Lower leg skin (tissue), 4 donors: ENCODE measurements around the gene MAGI3. TPM values are rescaled to one million over a fixed set of nuclear protein-coding genes. Genes with fewer than 3 reads are reported as not detected.

Experiments used
- DNase-seq, 2 donors: peaks; one replicate each; pipeline ENCODE4 v3.0.0-alpha.2; 2019; ENCODE audit warnings: low spot score in 2 of 2
- H3K4me3 ChIP-seq: fragments of 200-600 bp; sonication (generic); 2 replicates; pipeline ENCODE4 v1.5.1; 2017; ENCODE audit warnings: mild to moderate bottlenecking, low read depth; ENCODE audit not compliant: poor library complexity, severe bottlenecking
- POLR2A ChIP-seq, 2 donors: fragments of 450-650 bp; IDR thresholded peaks; one replicate each; pipeline ENCODE4 v1.6.1; 2016 to 2017; ENCODE audit warnings: antibody characterized with exemption in 2 of 2, mild to moderate bottlenecking in 1 of 2, moderate library complexity in 1 of 2
- WGBS, 2 donors: methylation state at CpG; one replicate each; pipeline ENCODE4 v1.1.5; 2018; 5-methylcytosine and 5-hydroxymethylcytosine counted together
- intact Hi-C: fragments of 100-400 bp; cut with DNase I; formaldehyde crosslinking; loops from one replicate; pipeline ENCODE4 v1.15.0; 2023; ENCODE audit warnings: low total_unique reads
- total RNA-seq, 4 donors: library from RNA; depleted of rRNA; stranded (reverse); fragments of >200 nt; gene quantifications; one replicate each; pipeline ENCODE4 v1.1.0, GENCODE V29; 2016
- TF ChIP-seq, protein P1 (sequence below), 3 donors: fragments of 450-650 bp; IDR thresholded peaks; one replicate each; pipeline ENCODE4 v1.5.1; 2016; ENCODE audit warnings: antibody characterized with exemption in 3 of 3, mild to moderate bottlenecking in 3 of 3, moderate library complexity in 2 of 3

Gene MAGI3
- total RNA-seq, 4 donors from 2014 or later = 6.8 to 14.2 (median 10.3) TPM

DNA sequence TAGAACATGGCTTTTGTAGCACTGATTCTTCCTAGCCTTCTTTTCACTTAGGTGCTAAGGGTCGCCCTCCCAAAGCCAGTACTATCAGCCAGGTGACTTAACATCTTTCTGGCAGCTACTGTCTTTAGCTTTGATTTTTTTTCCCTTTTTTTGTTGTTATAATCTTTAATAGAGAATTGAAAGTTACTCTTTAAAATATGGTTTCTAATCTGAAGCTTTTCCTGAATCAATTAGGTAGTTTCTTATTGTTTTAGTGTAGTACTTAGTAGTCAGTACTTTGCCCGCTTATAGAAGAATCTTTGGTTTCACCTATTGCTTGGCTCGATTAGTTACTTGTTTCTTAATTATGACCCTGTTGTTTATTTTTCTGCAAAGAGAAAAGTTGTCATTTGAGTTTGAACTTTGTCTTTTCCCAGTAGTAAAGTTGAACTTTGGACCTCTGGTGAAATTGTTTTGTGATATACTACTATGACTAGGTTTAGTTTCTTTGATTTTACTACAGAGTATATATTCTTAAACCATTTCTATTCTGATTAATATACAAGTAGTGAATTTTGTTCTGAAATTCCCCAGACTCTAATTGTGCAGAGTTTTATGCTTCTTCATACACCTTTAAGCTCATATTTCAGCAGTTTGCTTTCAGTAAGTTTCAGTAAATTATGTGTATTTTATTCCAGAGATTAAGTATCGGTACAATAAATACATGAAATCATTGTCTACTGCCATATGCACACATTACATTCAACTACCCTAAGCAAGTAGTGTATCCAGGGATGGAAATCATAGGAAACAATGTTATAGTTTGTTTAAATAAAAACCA, 3.9 kb downstream of the MAGI3 start:
- no peak for DNase-seq
- 69 to 79% methylated on average over 4 of the region's 4 CpGs for WGBS, 2 donors
- no peak overlapping the region for H3K4me3 ChIP-seq
- intact Hi-C loops = no loop called here
- TF ChIP-seq, protein P1, sequence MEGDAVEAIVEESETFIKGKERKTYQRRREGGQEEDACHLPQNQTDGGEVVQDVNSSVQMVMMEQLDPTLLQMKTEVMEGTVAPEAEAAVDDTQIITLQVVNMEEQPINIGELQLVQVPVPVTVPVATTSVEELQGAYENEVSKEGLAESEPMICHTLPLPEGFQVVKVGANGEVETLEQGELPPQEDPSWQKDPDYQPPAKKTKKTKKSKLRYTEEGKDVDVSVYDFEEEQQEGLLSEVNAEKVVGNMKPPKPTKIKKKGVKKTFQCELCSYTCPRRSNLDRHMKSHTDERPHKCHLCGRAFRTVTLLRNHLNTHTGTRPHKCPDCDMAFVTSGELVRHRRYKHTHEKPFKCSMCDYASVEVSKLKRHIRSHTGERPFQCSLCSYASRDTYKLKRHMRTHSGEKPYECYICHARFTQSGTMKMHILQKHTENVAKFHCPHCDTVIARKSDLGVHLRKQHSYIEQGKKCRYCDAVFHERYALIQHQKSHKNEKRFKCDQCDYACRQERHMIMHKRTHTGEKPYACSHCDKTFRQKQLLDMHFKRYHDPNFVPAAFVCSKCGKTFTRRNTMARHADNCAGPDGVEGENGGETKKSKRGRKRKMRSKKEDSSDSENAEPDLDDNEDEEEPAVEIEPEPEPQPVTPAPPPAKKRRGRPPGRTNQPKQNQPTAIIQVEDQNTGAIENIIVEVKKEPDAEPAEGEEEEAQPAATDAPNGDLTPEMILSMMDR (IDR thresholded peaks at IDR 0.05) = no peak
- TF ChIP-seq POLR2A (IDR thresholded peaks at IDR 0.05) = no peak

DNA sequence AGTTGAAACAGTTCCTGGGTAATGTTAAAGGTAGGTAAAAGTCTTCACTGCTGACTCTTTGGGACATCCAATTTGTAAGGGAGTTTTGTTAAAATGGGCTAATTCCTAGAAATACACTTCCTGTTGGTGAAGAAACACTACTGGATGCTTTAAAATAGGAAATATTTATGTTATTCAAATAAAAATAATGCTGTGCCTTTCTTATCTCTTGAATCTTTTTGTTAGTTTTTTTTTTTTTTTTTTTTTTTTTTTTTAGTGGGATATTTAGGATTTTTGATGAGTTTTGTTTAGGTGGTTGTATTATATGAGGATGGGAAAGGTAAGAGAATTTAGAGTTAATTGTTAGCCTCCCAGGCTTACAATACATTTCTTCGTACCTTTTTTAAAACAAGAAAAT, 4.5 kb downstream of the MAGI3 start:
- intact Hi-C loops = no loop called here
- WGBS, 2 donors = 84 to 87% methylated on average over 1 of the region's 1 CpG
- H3K4me3 ChIP-seq = no peak overlapping the region
- no peak for DNase-seq
- no peak for TF ChIP-seq POLR2A (IDR thresholded peaks at IDR 0.05)
- TF ChIP-seq, protein P1 (IDR thresholded peaks at IDR 0.05) = no peak

DNA sequence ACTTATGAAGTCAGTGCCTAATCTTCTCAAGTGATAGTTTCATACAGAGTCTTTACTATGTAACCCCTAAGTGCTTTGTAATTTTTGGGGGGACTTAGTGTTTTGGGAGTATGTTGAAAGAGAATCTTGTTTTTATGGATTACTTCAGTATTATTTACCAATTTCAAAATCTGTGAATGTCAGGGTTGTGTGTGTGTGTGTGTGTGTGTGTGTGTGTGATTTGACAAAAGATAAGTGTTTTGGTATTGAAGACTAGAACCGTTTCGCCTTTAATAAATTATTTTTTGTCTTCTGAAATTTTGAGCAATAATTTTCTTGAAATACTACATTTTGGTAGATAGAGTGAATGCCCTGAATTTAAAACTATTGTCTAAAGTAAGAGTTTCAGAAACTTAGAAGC, 5.8 kb downstream of the MAGI3 start:
- no peak for DNase-seq
- TF ChIP-seq, protein P1 (IDR thresholded peaks at IDR 0.05) = no peak
- TF ChIP-seq POLR2A (IDR thresholded peaks at IDR 0.05) = no peak
- 38 to 89% methylated on average over 2 of the region's 2 CpGs for WGBS, 2 donors
- no peak overlapping the region for H3K4me3 ChIP-seq
- intact Hi-C loops = no loop called here

DNA sequence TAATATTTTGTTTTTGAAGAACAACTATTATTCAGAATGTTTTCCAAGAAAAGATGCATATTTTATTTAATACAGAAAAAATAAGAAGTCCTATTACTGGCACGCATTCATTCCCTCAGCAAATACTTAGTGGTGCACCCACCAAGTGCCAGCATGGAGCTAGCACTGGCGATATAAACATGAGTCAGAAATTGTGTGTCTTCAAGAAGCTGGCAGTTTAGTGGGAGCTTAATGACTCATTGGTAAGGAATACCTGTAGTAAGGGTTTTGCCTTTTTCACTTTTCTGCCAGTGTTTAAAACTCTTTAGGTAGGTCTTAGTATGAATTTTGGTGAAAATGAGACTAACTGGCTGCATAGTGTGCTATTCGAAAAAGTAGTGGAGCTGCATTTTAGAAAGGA, 6.3 kb downstream of the MAGI3 start:
- WGBS, 2 donors = 52 to 60% methylated on average over 3 of the region's 3 CpGs
- no peak overlapping the region for H3K4me3 ChIP-seq
- DNase-seq = no peak
- intact Hi-C loops = no loop called here
- TF ChIP-seq, protein P1 (IDR thresholded peaks at IDR 0.05) = no peak
- no peak for TF ChIP-seq POLR2A (IDR thresholded peaks at IDR 0.05)

DNA sequence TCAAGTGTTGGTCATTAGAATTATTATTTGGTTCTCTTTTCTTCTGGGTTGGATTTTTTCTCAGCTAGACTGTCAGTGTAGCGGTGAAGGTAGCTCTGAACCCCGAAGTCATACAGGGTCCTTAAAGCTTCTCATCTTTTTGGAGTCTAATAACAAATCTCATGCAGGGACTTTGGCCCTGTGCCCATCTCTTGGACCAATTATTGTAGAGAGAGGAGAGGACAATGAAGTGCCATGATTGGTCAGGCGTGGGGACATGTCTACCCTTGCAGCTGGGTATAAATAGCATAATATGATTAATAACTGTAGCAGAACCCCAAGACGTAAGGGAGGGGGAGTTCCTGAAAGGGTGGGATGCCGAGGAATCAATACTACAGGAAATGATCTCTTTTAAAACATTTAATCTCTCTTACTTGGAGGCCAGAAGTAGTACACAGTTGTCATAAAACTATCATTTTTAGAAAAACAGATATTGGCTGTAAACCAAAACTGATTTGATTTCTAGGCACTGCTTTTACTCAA, 8.8 kb downstream of the MAGI3 start:
- no peak for DNase-seq
- no peak overlapping the region for H3K4me3 ChIP-seq
- WGBS, 2 donors = 71 to 80% methylated on average over 5 of the region's 5 CpGs
- TF ChIP-seq POLR2A (IDR thresholded peaks at IDR 0.05) = no peak
- TF ChIP-seq, protein P1 (IDR thresholded peaks at IDR 0.05) = no peak
- intact Hi-C loops = no loop called here
